Measurements from ENCODE around the gene SEMA4A. TPM values are rescaled to one million over a fixed set of nuclear protein-coding genes. Genes with fewer than 3 reads are reported as not detected.

SEMA4A gene
- polyA plus RNA-seq, 1 experiment: 0.77 TPM

- H3K27me3 ChIP-seq (ENCODE audit: control insufficient read depth, insufficient read depth, low read length): no peaks in the 10 kb centered on the region
- H3K4me3 ChIP-seq (ENCODE audit: low read depth, low read length): no peak overlapping the region
- no peak for DNase-seq (ENCODE audit: low read depth)
- POLR2A ChIA-PET: no interaction called here
- CTCF ChIA-PET: interaction anchor here (1.4 kb wide), 1 partner anchor 28 kb away, joined by 3 read pairs; no protein-coding TSS in a partner anchor
- H3K36me3 ChIP-seq (ENCODE audit: control insufficient read depth, insufficient read depth, low read length): peaks cover 9% of the 10 kb centered on the region
- TF ChIP-seq CTCF (IDR thresholded peaks at IDR 0.05; ENCODE audit: insufficient read depth, low read depth, low read length): no peak
These were observed 43.1 kb downstream of the SEMA4A start for GRCh38 chr1:156196445-156196844.

- no peak for TF ChIP-seq CTCF (IDR thresholded peaks at IDR 0.05; ENCODE audit: insufficient read depth, low read depth, low read length)
- Histone ChIP-seq H3K27me3 (ENCODE audit: control insufficient read depth, insufficient read depth, low read length) (no peaks in the 10 kb centered on the region), H3K4me3 (ENCODE audit: low read depth, low read length) (no peak overlapping the region), H3K36me3 (ENCODE audit: control insufficient read depth, insufficient read depth, low read length) (peaks cover 9% of the 10 kb centered on the region)
- no peak for DNase-seq (ENCODE audit: low read depth)
- CTCF ChIA-PET: interaction anchor here (1.3 to 2.6 kb wide), 2 partner anchors 14 to 53 kb away, joined by 4 to 7 read pairs; partner anchors contain the start of gene PMF1
- POLR2A ChIA-PET: interaction anchor here (0.8 kb wide), 1 partner anchor 407 kb away, joined by 5 read pairs; no protein-coding TSS in a partner anchor
These were observed 45.5 kb downstream of the SEMA4A start for GRCh38 chr1:156198831-156199349.

- Histone ChIP-seq H3K4me3 (ENCODE audit: low read depth, low read length) (no peak overlapping the region), H3K27me3 (ENCODE audit: control insufficient read depth, insufficient read depth, low read length) (no peaks in the 10 kb centered on the region), H3K36me3 (ENCODE audit: control insufficient read depth, insufficient read depth, low read length) (peaks cover 9% of the 10 kb centered on the region)
- no peak for TF ChIP-seq CTCF (IDR thresholded peaks at IDR 0.05; ENCODE audit: insufficient read depth, low read depth, low read length)
- DNase-seq (ENCODE audit: low read depth): no peak
- POLR2A ChIA-PET: interaction anchor here (0.6 to 1.0 kb wide), 2 partner anchors 12 to 86 kb away, joined by 7 to 13 read pairs; partner anchors contain the start of gene PMF1
- CTCF ChIA-PET: interaction anchor here (1.3 kb wide), 1 partner anchor 54 kb away, joined by 4 read pairs; no protein-coding TSS in a partner anchor
These were observed 46.7 kb downstream of the SEMA4A start for GRCh38 chr1:156200044-156200443.

GRCh38 chr1:156203331-156203730 is 49.9 kb downstream of the SEMA4A start:
- no peak for TF ChIP-seq CTCF (IDR thresholded peaks at IDR 0.05; ENCODE audit: insufficient read depth, low read depth, low read length)
- no peak for DNase-seq (ENCODE audit: low read depth)
- ChIA-PET POLR2A (no interaction called here), CTCF (interaction anchor here (0.9 kb wide), 1 partner anchor 75 kb away, joined by 3 read pairs; no protein-coding TSS in a partner anchor)
- Histone ChIP-seq H3K27me3 (ENCODE audit: control insufficient read depth, insufficient read depth, low read length) (no peaks in the 10 kb centered on the region), H3K36me3 (ENCODE audit: control insufficient read depth, insufficient read depth, low read length) (peaks cover 9% of the 10 kb centered on the region), H3K4me3 (ENCODE audit: low read depth, low read length) (no peak overlapping the region)

- POLR2A ChIA-PET: no interaction called here
- H3K36me3 ChIP-seq (ENCODE audit: control insufficient read depth, insufficient read depth, low read length): peaks cover 12% of the 10 kb centered on the region
- no peak for TF ChIP-seq CTCF (IDR thresholded peaks at IDR 0.05; ENCODE audit: insufficient read depth, low read depth, low read length)
- H3K27me3 ChIP-seq (ENCODE audit: control insufficient read depth, insufficient read depth, low read length): no peaks in the 10 kb centered on the region
- DNase-seq (ENCODE audit: low read depth): no peak
- no peak overlapping the region for H3K4me3 ChIP-seq (ENCODE audit: low read depth, low read length)
- CTCF ChIA-PET: interaction anchor here (1.1 kb wide), 1 partner anchor 115 kb away, joined by 3 read pairs; no protein-coding TSS in a partner anchor
These were observed 51.3 kb downstream of the SEMA4A start for GRCh38 chr1:156204686-156205085.

All from BJ (cell line).